NCI-H748 (cell line): ENCODE measurements around the gene EPB41L3.
"Not testable (repeated sequence)": the region's sequence is repeated elsewhere in the genome, so short reads cannot be mapped to it uniquely, and the experiment has no call there.

Source experiments
- DNase-seq: peaks from one replicate; lab custom pipeline; 2025; ENCODE audit not compliant: unreplicated experiment; lab: John Stamatoyannopoulos, UW

EPB41L3 gene

DNA sequence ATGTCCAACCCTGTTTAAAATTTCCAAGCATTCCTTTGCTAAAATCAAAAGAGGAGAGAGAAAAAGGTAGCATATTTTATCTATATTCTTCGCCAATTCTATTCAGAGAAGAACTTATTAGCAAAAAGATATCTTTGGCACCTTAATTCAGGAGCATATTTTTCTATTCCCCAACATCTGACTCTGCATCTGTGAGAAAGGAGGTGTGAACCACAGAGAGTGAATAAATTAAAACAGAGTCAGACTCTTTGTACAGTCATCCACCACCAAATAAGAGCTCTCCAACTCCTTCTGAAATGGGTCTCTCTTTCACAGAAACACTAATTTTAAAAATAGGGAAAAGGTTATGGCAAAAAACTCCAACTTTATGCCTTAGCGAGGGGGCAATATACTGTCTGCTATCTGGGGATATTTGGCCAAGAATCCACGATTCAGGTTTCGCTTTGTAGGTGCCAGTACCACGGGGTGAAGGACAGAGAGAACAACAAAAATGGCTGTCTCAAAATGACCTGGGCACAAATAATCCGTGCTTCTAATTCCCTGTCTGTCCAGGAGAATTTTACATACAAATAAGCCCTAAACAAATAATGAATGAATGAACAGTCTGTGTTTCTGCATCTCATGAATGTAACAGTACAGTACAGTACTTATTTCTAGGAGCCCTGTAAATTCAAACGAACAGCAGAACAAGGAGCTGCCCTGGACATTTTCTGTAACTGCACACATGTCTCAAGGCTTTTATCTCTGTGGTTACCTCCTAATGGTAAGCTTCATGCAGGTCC is 43.4 kb downstream of the EPB41L3 start:
- no peak for DNase-seq

GRCh38 chr18:5498452-5498851 is 45.3 kb downstream of the EPB41L3 start:
- no peak for DNase-seq

GRCh38 chr18:5496305-5496704 is 47.5 kb downstream of the EPB41L3 start:
- no peak for DNase-seq

DNA sequence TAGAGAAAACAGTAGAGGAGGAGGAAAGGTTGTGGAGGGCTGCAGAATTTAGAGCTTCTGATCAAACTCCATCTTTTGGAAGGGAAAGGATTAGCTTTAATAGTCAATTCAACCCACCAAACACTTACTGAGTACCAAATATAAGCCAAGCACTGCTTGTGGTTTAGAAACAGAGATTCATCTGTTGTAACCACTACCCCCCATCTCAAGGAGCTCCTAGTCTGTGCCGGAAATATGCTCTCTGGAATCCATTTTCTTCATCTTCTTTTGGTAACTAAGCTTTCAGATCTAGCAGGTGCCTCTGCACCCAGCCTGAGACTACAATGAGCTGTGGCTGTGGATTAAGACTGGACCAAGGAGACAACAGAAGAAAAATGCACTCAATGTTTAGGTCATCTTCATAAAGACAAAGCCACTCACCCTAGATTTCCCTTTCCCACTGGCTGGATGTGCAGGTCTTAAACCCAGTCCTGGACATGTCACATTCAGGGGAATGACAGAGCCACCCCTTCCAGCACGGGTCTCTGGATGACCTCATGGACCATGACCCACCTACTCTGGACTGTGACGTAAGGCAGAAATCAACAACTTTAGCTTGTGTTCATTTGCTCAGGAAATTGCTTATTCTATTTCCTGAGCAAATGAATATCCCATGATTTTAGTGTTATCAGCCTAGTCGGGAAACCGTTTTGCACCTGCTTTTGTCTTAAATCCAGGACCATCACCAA is 52.9 kb downstream of the EPB41L3 start:
- no peak for DNase-seq

- DNase-seq: no peak
Measured at GRCh38 chr18:5488844-5489243, 55.0 kb downstream of the EPB41L3 start.

GRCh38 chr18:5488044-5488443 is 55.8 kb downstream of the EPB41L3 start:
- DNase-seq: not testable (repeated sequence)

DNA sequence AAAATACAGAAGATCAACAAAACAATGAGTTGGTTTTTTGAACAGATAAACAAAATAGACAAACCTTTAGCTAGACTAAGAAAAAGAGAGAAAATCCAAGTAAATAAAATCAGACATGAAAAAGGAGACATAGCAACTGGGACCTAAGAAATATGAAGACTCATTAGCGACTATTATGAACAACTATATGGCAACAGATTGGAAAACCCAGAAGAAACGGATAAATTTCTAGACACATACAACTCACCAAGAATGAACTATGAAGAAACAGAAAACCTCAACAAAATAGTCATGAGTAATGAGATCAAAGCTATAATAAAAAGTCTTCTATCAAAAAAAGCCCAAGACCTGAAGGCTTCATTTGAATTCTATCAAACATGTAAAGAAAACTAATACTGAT is 59.3 kb downstream of the EPB41L3 start:
- DNase-seq: no peak

- DNase-seq: no peak
Measured at GRCh38 chr18:5481621-5482020, 62.2 kb downstream of the EPB41L3 start.

DNA sequence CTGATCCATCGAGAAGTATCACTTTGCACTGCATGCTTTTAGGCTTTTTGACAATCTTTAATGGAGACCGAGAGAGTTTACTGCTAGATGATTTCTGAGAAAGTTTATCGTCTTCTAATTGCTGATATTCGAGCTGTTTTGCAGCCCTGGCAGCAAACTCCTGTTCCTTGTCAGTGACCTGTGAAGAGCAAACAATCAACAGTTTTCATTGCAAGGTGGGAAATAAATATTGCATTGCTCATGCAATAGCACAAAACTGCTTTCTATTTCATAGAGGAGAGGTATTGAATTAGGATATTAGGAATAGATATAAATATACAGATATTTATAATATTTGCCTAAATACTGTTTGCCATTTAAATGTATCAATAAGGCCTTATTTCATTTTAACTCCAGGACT is 65.5 kb downstream of the EPB41L3 start:
- peak; percentile 31 for DNase-seq

DNA sequence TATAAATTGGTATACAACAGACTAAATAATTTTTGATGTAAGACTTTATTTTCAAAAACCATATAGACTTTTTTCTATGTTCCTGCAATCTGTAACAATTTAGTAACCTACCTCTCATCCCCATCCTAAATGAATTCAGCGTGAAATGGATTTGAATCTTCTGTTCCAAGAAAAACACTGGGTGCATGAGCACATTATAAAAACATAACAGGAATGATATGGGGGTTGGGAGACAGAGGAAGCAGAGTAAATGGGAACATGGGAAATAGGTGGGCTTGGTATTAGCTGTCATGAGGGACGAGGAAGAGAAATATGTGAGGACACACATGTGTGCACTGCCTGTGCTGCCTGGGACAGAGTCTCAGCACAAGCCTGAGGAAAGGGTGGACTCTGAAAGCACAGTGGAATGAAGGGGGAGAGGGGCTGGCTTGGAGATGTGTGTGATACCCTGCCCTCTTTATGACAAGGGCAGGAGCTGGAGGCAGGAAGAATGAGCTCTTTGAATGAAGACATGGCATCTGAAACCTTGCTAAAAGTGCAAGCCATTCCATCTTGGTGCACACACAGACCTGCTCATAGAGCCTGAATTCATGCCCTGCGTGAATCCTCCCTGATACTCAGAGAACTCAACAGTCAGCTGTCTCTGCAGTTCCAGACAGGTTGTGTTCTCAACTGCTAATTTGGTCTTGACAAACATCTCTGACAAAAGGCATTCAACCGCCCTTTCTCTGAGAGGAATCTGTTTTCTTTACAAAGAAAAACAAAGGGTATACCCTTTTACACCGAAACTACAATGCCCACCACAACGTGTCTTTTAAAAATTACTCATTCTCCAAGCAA is 66.6 kb downstream of the EPB41L3 start:
- DNase-seq: peak; percentile 69

DNA sequence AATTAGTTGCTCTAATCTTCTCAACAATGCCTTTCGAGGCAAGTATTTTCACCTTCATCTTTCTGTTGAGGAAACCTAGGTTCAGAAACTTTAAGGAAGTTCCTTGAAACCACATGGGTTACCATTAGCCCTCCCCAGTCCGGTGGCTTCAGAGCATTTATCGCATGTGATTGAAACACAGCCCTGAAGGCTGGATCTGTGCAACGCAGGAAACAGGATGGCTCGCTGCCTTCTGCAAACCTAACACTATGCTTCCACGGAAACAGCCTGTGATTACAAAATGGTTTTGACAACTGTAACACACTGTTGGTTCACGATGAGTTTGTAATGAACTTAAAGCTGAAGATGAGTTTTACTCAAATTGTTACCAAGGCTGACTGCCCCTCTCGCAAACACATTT is 68.5 kb downstream of the EPB41L3 start:
- DNase-seq: no peak

DNA sequence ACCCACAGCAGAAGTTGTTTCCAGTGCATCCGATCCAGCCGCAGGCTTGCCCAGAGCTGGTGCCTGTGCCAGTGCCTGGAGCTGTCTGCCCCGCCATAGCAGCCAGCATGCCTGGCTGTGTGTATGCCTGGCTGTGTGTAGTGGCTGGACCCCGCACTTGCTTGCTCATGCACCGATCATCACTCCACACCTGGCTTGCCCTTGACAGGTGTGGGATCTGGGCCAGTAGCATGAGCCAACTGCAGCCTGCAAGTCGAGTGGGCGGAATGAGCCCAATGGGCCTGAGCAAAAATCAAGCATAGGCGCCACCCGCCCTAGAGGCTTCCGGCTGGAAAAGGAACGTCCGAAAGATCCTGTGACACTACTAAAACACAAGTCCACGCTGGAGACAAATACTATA is 74.5 kb downstream of the EPB41L3 start:
- DNase-seq: no peak

DNA sequence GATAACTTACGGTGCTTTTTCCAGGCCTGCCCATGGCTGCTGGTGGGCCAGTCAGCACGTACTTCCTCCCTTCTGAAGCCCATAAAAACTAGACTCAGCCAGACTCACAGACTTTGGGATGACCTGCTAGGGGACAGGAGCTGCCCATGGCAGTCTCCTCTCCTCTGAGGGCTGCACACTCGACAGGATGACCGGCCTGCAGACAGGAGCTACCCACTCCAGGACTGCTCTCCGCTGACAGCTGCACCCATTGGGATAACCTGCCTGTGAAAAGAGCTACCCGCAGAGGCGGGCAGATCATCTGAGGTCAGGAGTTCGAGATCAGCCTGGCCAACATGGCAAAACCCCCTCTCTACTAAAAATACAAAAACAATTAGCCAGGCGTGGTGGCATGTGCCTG is 75.4 kb downstream of the EPB41L3 start:
- DNase-seq: no peak

- DNase-seq: no peak
Measured at GRCh38 chr18:5467671-5468070, 76.1 kb downstream of the EPB41L3 start.

DNA sequence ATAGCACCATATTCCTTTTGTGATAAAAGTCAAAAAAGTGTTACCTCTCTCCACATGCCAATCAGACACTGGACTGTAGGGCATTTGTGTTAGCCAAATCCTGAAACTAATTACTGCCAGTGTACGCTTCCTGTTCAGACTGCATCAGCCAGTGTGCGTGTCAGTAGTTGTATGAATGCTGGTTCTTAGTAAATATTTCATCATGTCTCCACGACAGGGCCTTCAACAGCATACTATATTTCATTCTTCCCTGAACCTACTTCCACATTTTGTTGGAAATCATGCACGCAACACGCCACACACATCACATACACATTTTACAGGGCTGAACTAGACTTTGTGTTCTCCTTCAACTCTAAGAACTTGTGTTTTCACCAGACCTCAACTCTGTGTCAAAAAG is 77.5 kb downstream of the EPB41L3 start:
- no peak for DNase-seq

DNA sequence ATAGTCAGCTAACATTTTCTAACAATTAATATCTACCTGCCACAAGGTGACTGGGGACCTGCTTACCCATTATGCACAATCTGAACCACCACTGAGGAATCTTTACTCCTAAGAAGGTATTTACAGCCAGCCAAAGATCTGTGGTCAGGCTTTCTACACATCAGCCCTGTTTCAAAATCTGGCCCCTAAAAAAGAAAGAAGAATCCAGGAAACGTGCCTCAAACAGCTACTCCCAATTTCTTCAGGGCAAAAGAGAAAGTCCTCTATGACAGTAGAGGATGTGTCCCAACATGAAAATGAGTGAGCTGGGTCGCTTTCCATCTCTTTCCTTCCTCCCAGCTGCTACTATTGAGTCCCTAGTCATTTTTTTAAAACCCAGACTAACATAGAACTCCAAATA is 79.5 kb downstream of the EPB41L3 start:
- no peak for DNase-seq

DNA sequence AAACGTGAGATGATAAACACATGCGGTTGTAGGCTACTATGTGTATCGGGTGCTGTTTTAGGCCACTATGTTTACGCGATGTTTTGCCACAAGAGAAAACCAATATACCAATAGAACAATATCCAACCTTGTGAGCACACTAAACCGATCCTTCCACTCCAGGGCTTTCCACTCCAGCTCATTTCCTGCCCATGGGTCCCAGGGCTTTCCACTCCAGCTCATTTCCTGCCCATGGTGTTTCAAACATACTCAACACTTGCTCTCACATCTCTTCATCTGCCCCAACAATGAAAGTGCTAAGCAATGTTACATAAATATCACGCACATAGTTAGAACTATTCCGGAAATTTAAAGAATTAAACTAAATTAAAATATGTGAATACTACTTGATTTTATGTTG is 80.0 kb downstream of the EPB41L3 start:
- DNase-seq: no peak

GRCh38 chr18:5463390-5463789 is 80.4 kb downstream of the EPB41L3 start:
- no peak for DNase-seq

GRCh38 chr18:5462227-5462626 is 81.6 kb downstream of the EPB41L3 start:
- DNase-seq: no peak

DNA sequence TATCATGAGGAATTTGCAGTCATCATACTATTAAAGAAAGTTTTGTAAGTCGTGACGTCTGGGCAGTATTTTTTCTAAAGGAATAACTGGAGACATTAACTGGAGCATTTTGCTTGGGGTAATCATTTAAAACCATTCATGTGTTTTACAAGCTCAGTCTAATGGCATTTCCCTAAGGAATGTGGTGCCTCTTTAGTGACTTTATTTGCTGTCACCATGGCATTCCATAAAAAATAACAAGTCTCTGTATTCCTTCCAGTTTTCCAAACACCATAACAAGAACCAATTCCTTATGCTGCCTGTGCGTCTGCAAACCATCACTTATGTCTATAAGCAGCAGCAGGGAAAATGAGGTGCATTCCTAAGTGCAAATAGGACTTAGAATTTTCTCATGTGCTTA is 82.8 kb downstream of the EPB41L3 start:
- DNase-seq: no peak

DNA sequence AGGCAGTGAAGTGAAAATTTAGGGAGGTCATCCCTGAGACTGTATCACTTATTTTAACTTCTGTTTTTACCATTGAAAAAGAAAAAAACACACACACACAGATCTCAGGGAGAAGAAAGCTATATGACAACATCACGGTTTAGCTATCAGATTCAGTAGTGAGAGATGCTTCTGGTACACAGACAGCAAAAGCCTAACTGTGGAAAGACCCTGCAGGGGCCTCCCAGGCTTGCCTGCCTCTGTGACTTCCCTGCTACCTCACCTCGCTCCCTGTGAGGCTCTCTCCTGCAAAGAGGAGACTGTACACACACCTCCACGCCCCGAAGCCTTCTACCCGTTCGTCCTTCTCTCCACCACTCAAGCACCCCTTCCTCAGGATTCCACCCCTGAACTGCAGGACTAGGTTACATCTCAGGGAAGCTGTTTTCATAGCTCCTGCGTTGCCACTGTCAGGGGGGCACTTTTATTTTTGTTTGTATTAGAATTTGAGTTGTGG is 86.3 kb downstream of the EPB41L3 start:
- DNase-seq: no peak
